ENCODE results near the gene MUCL3.
A peak's percentile ranks its signal among the peaks of the same experiment; 100 is the strongest.
"Not testable (repeated sequence)": the region's sequence is repeated elsewhere in the genome, so short reads cannot be mapped to it uniquely, and the experiment has no call there.

The MUCL3 gene

GRCh38 chr6:30940361-30940986 lies at the start of gene MUCL3:
MUCL3 (plus strand) TSS chr6:30940973; CDS start chr6:30941000, 27 bp downstream.
- DNase-seq: no peak

GRCh38 chr6:30891450-30891723 lies 49.4 kb upstream of the MUCL3 start:
- DNase-seq: no peak

GRCh38 chr6:30891816-30892538 lies 48.8 kb upstream of the MUCL3 start:
- no peak for DNase-seq

GRCh38 chr6:30893001-30893591 lies 47.7 kb upstream of the MUCL3 start:
- DNase-seq: no peak

GRCh38 chr6:30893666-30894065 lies 47.1 kb upstream of the MUCL3 start:
- no peak for DNase-seq

- DNase-seq: no peak
Observed at GRCh38 chr6:30894381-30894780, 46.4 kb upstream of the MUCL3 start.

GRCh38 chr6:30894935-30895334 lies 45.8 kb upstream of the MUCL3 start:
- no peak for DNase-seq

GRCh38 chr6:30895343-30895742 lies 45.4 kb upstream of the MUCL3 start:
- DNase-seq: no peak

GRCh38 chr6:30896541-30896940 lies 44.2 kb upstream of the MUCL3 start:
- no peak for DNase-seq

- no peak for DNase-seq
Observed at GRCh38 chr6:30897882-30898281, 42.9 kb upstream of the MUCL3 start.

GRCh38 chr6:30898750-30899360 lies 41.9 kb upstream of the MUCL3 start:
- DNase-seq: no peak

GRCh38 chr6:30900863-30901417 lies 39.8 kb upstream of the MUCL3 start:
- no peak for DNase-seq

GRCh38 chr6:30901436-30901835 lies 39.3 kb upstream of the MUCL3 start:
- no peak for DNase-seq

- DNase-seq: not testable (repeated sequence)
Observed at GRCh38 chr6:30902196-30902595, 38.6 kb upstream of the MUCL3 start.

GRCh38 chr6:30902709-30903108 lies 38.1 kb upstream of the MUCL3 start:
- DNase-seq: no peak

- no peak for DNase-seq
Observed at GRCh38 chr6:30903236-30903635, 37.5 kb upstream of the MUCL3 start.

- not testable (repeated sequence) for DNase-seq
Observed at GRCh38 chr6:30907290-30907757, 33.4 kb upstream of the MUCL3 start.

- DNase-seq: peak; percentile 94 to 97
Observed at GRCh38 chr6:30907758-30908591, 32.8 kb upstream of the MUCL3 start, which contains the start of gene GTF2H4. GTF2H4 (plus strand) TSS chr6:30908207.

GRCh38 chr6:30908700-30909099 lies 32.1 kb upstream of the MUCL3 start:
- DNase-seq: no peak

GRCh38 chr6:30910473-30910872 lies 30.3 kb upstream of the MUCL3 start:
- not testable (repeated sequence) for DNase-seq

- DNase-seq: no peak
Observed at GRCh38 chr6:30912746-30913520, 27.8 kb upstream of the MUCL3 start.

GRCh38 chr6:30913721-30914075 lies 27.1 kb upstream of the MUCL3 start:
- DNase-seq: no peak
